ENCODE measurements around the gene THOC6. TPM values are rescaled to one million over a fixed set of nuclear protein-coding genes. Genes with fewer than 3 reads are reported as not detected.

THOC6 gene
- total RNA-seq, 1 donor from 2014 or later: 31.4 TPM

GRCh38 chr16:3008690-3009037, 15.2 kb upstream of the THOC6 start:
- H3K27me3 ChIP-seq: peaks cover 32% of the 10 kb centered on the region
- intact Hi-C loops (cut with DNase I): no loop called here
- no peak overlapping the region for H3K27ac ChIP-seq
- H3K9me3 ChIP-seq: no peaks in the 10 kb centered on the region
- DNase-seq (no peak), ATAC-seq (no peak)
- no peak for TF ChIP-seq CTCF (IDR thresholded peaks at IDR 0.05)
- H3K4me3 ChIP-seq: no peak overlapping the region
- no peaks in the 10 kb centered on the region for H3K36me3 ChIP-seq
- peaks cover 22% of the 10 kb centered on the region for H3K4me1 ChIP-seq

GRCh38 chr16:3009568-3010390, 14.1 kb upstream of the THOC6 start:
- DNase-seq: peak; percentile 90
- no peaks in the 10 kb centered on the region for H3K36me3 ChIP-seq
- ATAC-seq: peak; percentile 71
- H3K9me3 ChIP-seq: no peaks in the 10 kb centered on the region
- intact Hi-C loops (cut with DNase I): no loop called here
- no peak overlapping the region for H3K4me3 ChIP-seq
- H3K4me1 ChIP-seq: peaks cover 22% of the 10 kb centered on the region
- peak overlapping the region; percentile 78 for H3K27ac ChIP-seq
- no peak for TF ChIP-seq CTCF (IDR thresholded peaks at IDR 0.05)
- H3K27me3 ChIP-seq: peaks cover 33% of the 10 kb centered on the region

- Histone ChIP-seq H3K27me3 (peaks cover 29% of the 10 kb centered on the region), H3K4me1 (peaks cover 22% of the 10 kb centered on the region), H3K36me3 (no peaks in the 10 kb centered on the region), H3K27ac (peak overlapping the region; percentile 78), H3K9me3 (no peaks in the 10 kb centered on the region), H3K4me3 (no peak overlapping the region)
- no peak for TF ChIP-seq CTCF (IDR thresholded peaks at IDR 0.05)
- no peak for ATAC-seq
- no peak for DNase-seq
- intact Hi-C loops (cut with DNase I): no loop called here
These were observed 13.3 kb upstream of the THOC6 start for GRCh38 chr16:3010510-3010909.

GRCh38 chr16:3012246-3012645, 11.6 kb upstream of the THOC6 start:
- H3K9me3 ChIP-seq: no peaks in the 10 kb centered on the region
- DNase-seq: no peak
- no peak for TF ChIP-seq CTCF (IDR thresholded peaks at IDR 0.05)
- no peak for ATAC-seq
- no peaks in the 10 kb centered on the region for H3K36me3 ChIP-seq
- H3K27me3 ChIP-seq: peaks cover 22% of the 10 kb centered on the region
- peaks cover 19% of the 10 kb centered on the region for H3K4me1 ChIP-seq
- intact Hi-C loops (cut with DNase I): no loop called here
- H3K27ac ChIP-seq: no peak overlapping the region
- no peak overlapping the region for H3K4me3 ChIP-seq

- ATAC-seq (peak; percentile 69), DNase-seq (peak; percentile 83)
- TF ChIP-seq CTCF (IDR thresholded peaks at IDR 0.05): no peak
- Histone ChIP-seq H3K9me3 (no peaks in the 10 kb centered on the region), H3K4me1 (peaks cover 14% of the 10 kb centered on the region), H3K27ac (no peak within 1 kb of the TSS), H3K36me3 (no peaks in the 10 kb centered on the region), H3K27me3 (peaks cover 27% of the 10 kb centered on the region), H3K4me3 (no peak within 1 kb of the TSS)
- intact Hi-C loops (cut with DNase I): no loop called here
These were observed 10.9 kb upstream of the THOC6 start, which contains the start of gene CLDN9 for GRCh38 chr16:3012828-3013420. CLDN9 (plus strand) TSS chr16:3012923; CDS start chr16:3013363, 440 bp downstream.

All from upper lobe of right lung (tissue), 1 donor.